Uterus (tissue), 4 donors: ENCODE data around the gene PPEF2. TPM values are rescaled to one million over a fixed set of nuclear protein-coding genes. Genes with fewer than 3 reads are reported as not detected.

Experiments
- DNase-seq, 2 donors: peaks; one replicate each; pipeline ENCODE4 v3.0.0-alpha.2; 2019 to 2020
- H3K27ac ChIP-seq, 2 donors: fragments of 200-600 bp; sonication (generic); 1 replicate in 1 of 2; 2 replicates in 1 of 2; pipeline ENCODE4 v1.5.1; 2016 to 2018
- H3K27me3 ChIP-seq, 2 donors: fragments of 200-600 bp; sonication (generic); one replicate each; pipeline ENCODE4 v1.5.1; 2018 to 2019; ENCODE audit warnings: control low read depth in 1 of 2
- H3K36me3 ChIP-seq, 2 donors: fragments of 200-600 bp; sonication (generic); one replicate each; pipeline ENCODE4 v1.5.1; 2019; ENCODE audit warnings: control low read depth in 1 of 2
- H3K4me1 ChIP-seq, 2 donors: fragments of 200-600 bp; sonication (generic); one replicate each; pipeline ENCODE4 v1.5.1; 2018 to 2019; ENCODE audit warnings: control low read depth in 1 of 2
- H3K4me3 ChIP-seq, 2 donors: fragments of 200-600 bp; sonication (generic); 1 replicate in 1 of 2; 2 replicates in 1 of 2; pipeline ENCODE4 v1.5.1; 2018 to 2019; ENCODE audit warnings: mild to moderate bottlenecking in 1 of 2
- H3K9me3 ChIP-seq, 2 donors: fragments of 200-600 bp; sonication (generic); one replicate each; pipeline ENCODE4 v1.5.1; 2019; ENCODE audit warnings: control low read depth in 1 of 2
- POLR2A ChIP-seq, 2 donors: fragments of 450-650 bp; IDR thresholded peaks; one replicate each; pipeline ENCODE4 v1.6.1; 2016; ENCODE audit warnings: antibody characterized with exemption in 2 of 2, mild to moderate bottlenecking in 1 of 2, moderate library complexity in 1 of 2
- intact Hi-C: fragments of 100-400 bp; cut with DNase I; formaldehyde crosslinking; loops from one replicate; pipeline ENCODE4 v1.15.1; 2023; ENCODE audit warnings: low total_unique reads
- total RNA-seq, 4 donors: library from RNA; depleted of rRNA in 3 of 4; stranded (reverse); fragments of >200 nt in 3 of 4; gene quantifications; one replicate each; pipeline versions ENCODE4 v1.1.0 to v1.2.4, GENCODE V29; 2014 to 2023
- TF ChIP-seq, protein P1 (sequence below), 4 experiments: fragments of 200-600 bp in 2 of 4; fragments of 450-650 bp in 2 of 4; sonication (generic) in 2 of 4; IDR thresholded peaks; one replicate each; pipeline ENCODE4 v1.5.1; 2016 to 2019; ENCODE audit warnings: antibody characterized with exemption in 4 of 4, mild to moderate bottlenecking in 2 of 4, moderate library complexity in 1 of 4
- donor health status: DM: yes; HTN: yes; CAD: no.

The PPEF2 gene
- total RNA-seq, 4 donors from 2014 or later, result 0.09 TPM; not detected in 3

GRCh38 chr4:75822416-75822815 is 79.8 kb downstream of the PPEF2 start:
- intact Hi-C loops, result no loop called here
- H3K9me3 ChIP-seq, result no peaks in the 10 kb centered on the region
- no peak overlapping the region for H3K27ac ChIP-seq
- no peaks in the 10 kb centered on the region for H3K4me1 ChIP-seq
- H3K36me3 ChIP-seq, result no peaks in the 10 kb centered on the region
- no peak overlapping the region for H3K4me3 ChIP-seq
- no peak for DNase-seq
- TF ChIP-seq, protein P1, sequence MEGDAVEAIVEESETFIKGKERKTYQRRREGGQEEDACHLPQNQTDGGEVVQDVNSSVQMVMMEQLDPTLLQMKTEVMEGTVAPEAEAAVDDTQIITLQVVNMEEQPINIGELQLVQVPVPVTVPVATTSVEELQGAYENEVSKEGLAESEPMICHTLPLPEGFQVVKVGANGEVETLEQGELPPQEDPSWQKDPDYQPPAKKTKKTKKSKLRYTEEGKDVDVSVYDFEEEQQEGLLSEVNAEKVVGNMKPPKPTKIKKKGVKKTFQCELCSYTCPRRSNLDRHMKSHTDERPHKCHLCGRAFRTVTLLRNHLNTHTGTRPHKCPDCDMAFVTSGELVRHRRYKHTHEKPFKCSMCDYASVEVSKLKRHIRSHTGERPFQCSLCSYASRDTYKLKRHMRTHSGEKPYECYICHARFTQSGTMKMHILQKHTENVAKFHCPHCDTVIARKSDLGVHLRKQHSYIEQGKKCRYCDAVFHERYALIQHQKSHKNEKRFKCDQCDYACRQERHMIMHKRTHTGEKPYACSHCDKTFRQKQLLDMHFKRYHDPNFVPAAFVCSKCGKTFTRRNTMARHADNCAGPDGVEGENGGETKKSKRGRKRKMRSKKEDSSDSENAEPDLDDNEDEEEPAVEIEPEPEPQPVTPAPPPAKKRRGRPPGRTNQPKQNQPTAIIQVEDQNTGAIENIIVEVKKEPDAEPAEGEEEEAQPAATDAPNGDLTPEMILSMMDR (IDR thresholded peaks at IDR 0.05), result no peak
- TF ChIP-seq POLR2A (IDR thresholded peaks at IDR 0.05), result no peak
- no peaks in the 10 kb centered on the region for H3K27me3 ChIP-seq

DNA sequence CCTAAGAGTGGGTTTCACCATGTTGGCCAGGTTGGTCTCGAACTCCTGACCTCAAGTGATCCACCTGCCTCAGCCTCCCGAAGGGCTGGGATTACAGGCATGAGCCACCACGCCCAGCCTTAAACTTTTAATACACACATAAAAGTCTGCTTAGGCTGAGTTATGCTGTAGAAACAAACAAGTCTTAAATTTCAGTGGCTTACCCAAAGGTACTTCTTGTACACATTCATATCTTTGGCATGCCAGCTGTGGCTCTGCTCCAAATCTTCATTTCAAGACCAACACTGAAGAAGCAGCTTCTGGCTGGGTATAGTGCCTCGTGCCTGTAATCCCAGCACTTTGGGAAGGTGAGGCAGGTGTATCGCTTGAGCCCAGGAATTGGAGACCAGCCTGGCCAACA is 80.3 kb downstream of the PPEF2 start:
- H3K27ac ChIP-seq, result no peak overlapping the region
- intact Hi-C loops, result no loop called here
- no peak for DNase-seq
- H3K4me3 ChIP-seq, result no peak overlapping the region
- H3K4me1 ChIP-seq, result no peaks in the 10 kb centered on the region
- H3K27me3 ChIP-seq, result no peaks in the 10 kb centered on the region
- no peaks in the 10 kb centered on the region for H3K36me3 ChIP-seq
- no peaks in the 10 kb centered on the region for H3K9me3 ChIP-seq
- no peak for TF ChIP-seq POLR2A (IDR thresholded peaks at IDR 0.05)
- TF ChIP-seq, protein P1 (IDR thresholded peaks at IDR 0.05), result no peak

GRCh38 chr4:75821216-75821615 is 81.0 kb downstream of the PPEF2 start:
- Histone ChIP-seq H3K4me3 (no peak overlapping the region), H3K27ac (no peak overlapping the region), H3K36me3 (no peaks in the 10 kb centered on the region), H3K9me3 (no peaks in the 10 kb centered on the region), H3K27me3 (no peaks in the 10 kb centered on the region), H3K4me1 (no peaks in the 10 kb centered on the region)
- no peak for DNase-seq
- no peak for TF ChIP-seq POLR2A (IDR thresholded peaks at IDR 0.05)
- TF ChIP-seq, protein P1 (IDR thresholded peaks at IDR 0.05), result no peak
- intact Hi-C loops, result no loop called here

DNA sequence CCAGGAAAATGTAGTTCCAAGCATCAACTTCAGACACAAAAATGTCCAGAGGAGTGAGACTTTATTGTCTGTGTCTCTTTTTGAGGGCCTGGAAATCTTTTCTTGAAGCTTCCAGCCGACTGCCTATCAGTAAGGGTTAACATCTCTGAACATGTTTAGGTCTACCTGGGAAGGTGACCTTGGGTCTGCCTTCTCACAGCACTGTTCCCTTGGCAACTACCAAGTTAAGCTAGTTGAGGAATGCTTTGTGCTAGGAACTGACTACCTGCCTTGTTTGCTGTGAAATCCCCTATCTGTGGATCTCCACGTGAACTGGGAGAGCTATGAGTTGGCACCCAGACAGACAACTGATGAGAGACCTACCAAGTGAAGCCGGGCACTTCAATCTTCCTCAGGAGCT is 81.6 kb downstream of the PPEF2 start:
- Histone ChIP-seq H3K9me3 (no peaks in the 10 kb centered on the region), H3K36me3 (no peaks in the 10 kb centered on the region)
- intact Hi-C loops, result no loop called here

DNA sequence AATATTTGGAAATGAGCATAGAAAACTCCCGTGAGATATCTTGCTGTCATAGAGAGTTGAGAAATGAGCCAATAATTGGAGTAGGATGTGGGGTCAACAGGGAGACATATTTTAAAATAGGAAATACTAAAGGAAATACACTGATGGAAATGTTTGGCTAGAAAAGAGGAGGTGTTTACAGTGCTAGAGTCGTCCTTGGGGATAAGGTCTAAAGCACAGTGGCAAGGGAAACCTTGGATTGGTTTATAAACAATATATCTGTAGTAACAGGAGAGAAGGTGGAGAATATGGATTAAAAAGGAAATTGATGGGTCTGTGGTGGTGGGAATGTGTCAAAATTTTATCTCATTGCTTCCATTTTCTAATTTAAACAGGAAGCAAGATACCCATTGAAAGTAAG is 82.1 kb downstream of the PPEF2 start:
- Histone ChIP-seq H3K4me3 (no peak overlapping the region), H3K27me3 (no peaks in the 10 kb centered on the region), H3K36me3 (no peaks in the 10 kb centered on the region), H3K4me1 (no peaks in the 10 kb centered on the region), H3K27ac (no peak overlapping the region), H3K9me3 (no peaks in the 10 kb centered on the region)
- no peak for TF ChIP-seq POLR2A (IDR thresholded peaks at IDR 0.05)
- TF ChIP-seq, protein P1 (IDR thresholded peaks at IDR 0.05), result no peak
- DNase-seq, result no peak
- intact Hi-C loops, result no loop called here

More for the DNA sequence above, 81.6 kb downstream of the PPEF2 start:
- DNase-seq, result no peak
- TF ChIP-seq, protein P1 (IDR thresholded peaks at IDR 0.05), result no peak
- no peak for TF ChIP-seq POLR2A (IDR thresholded peaks at IDR 0.05)
- Histone ChIP-seq H3K27me3 (no peaks in the 10 kb centered on the region), H3K27ac (no peak overlapping the region), H3K4me1 (no peaks in the 10 kb centered on the region), H3K4me3 (no peak overlapping the region)
